M059J (cell line): ENCODE data around the gene PIEZO1. TPM values are rescaled to one million over a fixed set of nuclear protein-coding genes. Genes with fewer than 3 reads are reported as not detected.
A peak's percentile ranks its signal among the peaks of the same experiment; 100 is the strongest.
"Not testable (repeated sequence)": the region's sequence is repeated elsewhere in the genome, so short reads cannot be mapped to it uniquely, and the experiment has no call there.

Experiments used
- DNase-seq: peaks from one replicate; pipeline ENCODE4 v3.0.0-alpha.2; 2012; ENCODE audit warnings: low read depth
- total RNA-seq: library from RNA; depleted of rRNA; stranded (reverse); fragments of >200 nt; shearing (Covaris generic); gene quantifications from 2 replicates; pipeline ENCODE4 v1.2.3, GENCODE V29; 2014; rRNA removed

PIEZO1 gene
- 49.1 and 89.6 TPM in 2 replicates for total RNA-seq

- DNase-seq = peak; percentile 54
These were observed at the start of gene PIEZO1 for GRCh38 chr16:88785106-88785924. PIEZO1 (minus strand) TSS chr16:88785220; CDS start chr16:88784964, 256 bp downstream.

- DNase-seq = no peak
These were observed 49.6 kb upstream of the PIEZO1 start for GRCh38 chr16:88834670-88835069.

GRCh38 chr16:88833086-88833485 lies 48.1 kb upstream of the PIEZO1 start:
- DNase-seq = no peak

GRCh38 chr16:88831838-88832237 lies 46.8 kb upstream of the PIEZO1 start:
- no peak for DNase-seq

GRCh38 chr16:88830783-88831182 lies 45.8 kb upstream of the PIEZO1 start:
- DNase-seq = no peak

- no peak for DNase-seq
These were observed 45.2 kb upstream of the PIEZO1 start for GRCh38 chr16:88830258-88830657.

- DNase-seq = no peak
These were observed 43.7 kb upstream of the PIEZO1 start for GRCh38 chr16:88828711-88829110.

GRCh38 chr16:88827727-88828126 lies 42.7 kb upstream of the PIEZO1 start:
- no peak for DNase-seq

- no peak for DNase-seq
These were observed 41.2 kb upstream of the PIEZO1 start for GRCh38 chr16:88826070-88826840.

- no peak for DNase-seq
These were observed 40.1 kb upstream of the PIEZO1 start for GRCh38 chr16:88825146-88825545.

- DNase-seq = no peak
These were observed 39.4 kb upstream of the PIEZO1 start for GRCh38 chr16:88824256-88825077.

- not testable (repeated sequence) for DNase-seq
These were observed 38.6 kb upstream of the PIEZO1 start for GRCh38 chr16:88823646-88824045.

- no peak for DNase-seq
These were observed 37.4 kb upstream of the PIEZO1 start for GRCh38 chr16:88822281-88823040.

- no peak for DNase-seq
These were observed 36.3 kb upstream of the PIEZO1 start for GRCh38 chr16:88821168-88821850.

GRCh38 chr16:88820385-88821025 lies 35.5 kb upstream of the PIEZO1 start:
- DNase-seq = no peak

GRCh38 chr16:88819126-88819525 lies 34.1 kb upstream of the PIEZO1 start:
- DNase-seq = no peak

- no peak for DNase-seq
These were observed 33.5 kb upstream of the PIEZO1 start for GRCh38 chr16:88818575-88818874.

GRCh38 chr16:88817785-88818574 lies 33.0 kb upstream of the PIEZO1 start:
- no peak for DNase-seq

GRCh38 chr16:88816736-88817535 lies 31.9 kb upstream of the PIEZO1 start:
- DNase-seq = no peak
